Kidney (tissue), 14 donors: ENCODE measurements around the gene HMHB1. TPM values are rescaled to one million over a fixed set of nuclear protein-coding genes. Genes with fewer than 3 reads are reported as not detected.

Experiments used
- DNase-seq, 5 donors: peaks; one replicate each; pipeline ENCODE4 v3.0.0-alpha.2; 2013 to 2020
- FAIRE-seq: peaks from 2 replicates; lab custom pipeline; 2012; peaks lifted over from hg19 to GRCh38; lab: Jason Lieb, UNC
- H3K27ac ChIP-seq, 2 donors: one replicate each; pipeline ENCODE4 v1.7.0; 2013; ENCODE audit warnings: low read depth in 2 of 2, low read length in 2 of 2, inconsistent platforms in 1 of 2
- H3K27me3 ChIP-seq: one replicate; pipeline ENCODE4 v1.7.1; 2013; ENCODE audit warnings: low read length, inconsistent platforms; ENCODE audit not compliant: control insufficient read depth, insufficient read depth
- H3K36me3 ChIP-seq, 3 donors: one replicate each; pipeline versions ENCODE4 v1.7.0 to v1.7.1; 2013; ENCODE audit warnings: low read length in 3 of 3, control low read depth in 1 of 3, inconsistent platforms in 1 of 3; ENCODE audit not compliant: insufficient read depth in 3 of 3, control insufficient read depth in 2 of 3
- H3K4me1 ChIP-seq, 3 donors: one replicate each; pipeline versions ENCODE4 v1.7.0 to v1.7.1; 2013; ENCODE audit warnings: low read length in 3 of 3, inconsistent platforms in 1 of 3, low read depth in 1 of 3; ENCODE audit not compliant: control insufficient read depth in 2 of 3, insufficient read depth in 2 of 3
- H3K4me3 ChIP-seq, 3 donors: one replicate each; pipeline versions ENCODE4 v1.7.0 to v1.8.1; 2013; ENCODE audit warnings: low read length in 3 of 3, control low read depth in 1 of 3, inconsistent platforms in 1 of 3
- H3K9ac ChIP-seq, 3 donors: one replicate each; pipeline versions ENCODE4 v1.7.0 to v1.7.1; 2013; ENCODE audit warnings: low read length in 3 of 3, control low read depth in 1 of 3, inconsistent platforms in 1 of 3
- H3K9me3 ChIP-seq, 3 donors: one replicate each; pipeline versions ENCODE4 v1.7.0 to v1.7.1; 2013; ENCODE audit warnings: low read length in 3 of 3, control low read depth in 1 of 3, inconsistent platforms in 1 of 3; ENCODE audit not compliant: control insufficient read depth in 2 of 3, insufficient read depth in 1 of 3
- intact Hi-C: fragments of 100-400 bp; cut with DNase I; formaldehyde crosslinking; loops from one replicate; pipeline ENCODE4 v1.11.1; 2022
- polyA plus RNA-seq: library from polyadenylated mRNA; stranded (reverse); fragments of 350-450 nt; fragmentation: Illumina TruSeq; extraction: RNeasy Lipid Tissue Mini Kit (QIAGEN cat#74804); gene quantifications from one replicate; pipeline ENCODE4 v1.2.3, GENCODE V29; 2014; ENCODE audit warnings: low read depth, low replicate concordance; ENCODE audit not compliant: insufficient read depth
- total RNA-seq: library from RNA; stranded (reverse); fragmentation: NEBNext Ultra II Directional; extraction: Animal tissue kit (Norgen Biotek cat#: 25700); gene quantifications from one replicate; pipeline ENCODE4 v1.2.1, GENCODE V29; 2021
- TF ChIP-seq, protein P1 (sequence below): IDR thresholded peaks from 3 replicates; pipeline ENCODE4 v1.5.1; 2012; ENCODE audit warnings: mild to moderate bottlenecking, moderate library complexity, borderline replicate concordance; ENCODE audit not compliant: insufficient read depth; ENCODE audit errors: extremely low read depth
- donor health status: control.
- donor health status: control.
- donor health status: control.
- donor health status: control.
- donor health status: control.
- donor health status: DM: yes; HTN: yes; CAD: no.
- donor health status: Normal renal cell carcinoma (clear cell type).

The HMHB1 gene
- total and polyA plus RNA-seq, 2 donors from 2014 or later, result not detected

DNA sequence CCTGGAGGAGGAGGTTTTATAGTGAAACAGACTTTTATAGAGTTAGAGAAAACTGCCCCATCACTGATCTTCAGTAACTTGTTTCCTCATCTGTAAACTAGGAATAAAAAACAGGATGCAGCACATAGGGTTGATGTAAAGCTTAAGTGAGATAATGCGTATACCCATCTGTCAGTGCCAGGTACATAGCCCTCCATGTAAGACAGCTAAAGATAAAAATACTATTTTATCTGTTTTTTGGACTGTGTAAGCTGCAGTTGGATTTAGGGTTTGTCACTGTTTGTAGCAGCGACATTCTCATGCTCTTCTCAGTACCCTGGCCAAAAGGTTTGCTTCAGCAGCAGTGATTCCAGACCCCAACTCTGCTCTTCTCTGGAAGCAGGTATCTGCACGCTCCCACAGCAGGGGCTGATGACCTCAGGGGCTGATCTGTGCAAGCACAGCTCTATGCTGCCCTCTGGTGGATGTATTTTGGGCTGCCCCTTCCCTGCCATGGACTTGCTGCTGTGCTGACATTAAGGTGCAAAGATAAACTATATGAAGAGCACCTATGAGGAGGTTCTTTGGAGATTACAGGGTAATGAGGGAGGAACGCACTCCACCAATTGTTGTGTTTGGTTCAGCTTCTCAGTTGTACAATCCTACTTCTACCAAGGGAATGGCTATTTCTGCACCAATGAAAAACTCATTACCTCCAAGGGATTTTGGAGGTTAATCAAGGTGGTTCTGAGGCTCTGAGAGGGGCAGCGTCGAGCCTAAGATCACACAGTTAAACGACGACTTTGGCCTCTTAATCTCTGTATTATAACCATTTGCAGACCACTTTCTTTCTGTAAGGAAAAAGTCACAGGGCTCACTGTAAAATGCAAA, 13.1 kb downstream of the HMHB1 start:
- H3K27ac ChIP-seq, result no peak overlapping the region
- TF ChIP-seq, protein P1, sequence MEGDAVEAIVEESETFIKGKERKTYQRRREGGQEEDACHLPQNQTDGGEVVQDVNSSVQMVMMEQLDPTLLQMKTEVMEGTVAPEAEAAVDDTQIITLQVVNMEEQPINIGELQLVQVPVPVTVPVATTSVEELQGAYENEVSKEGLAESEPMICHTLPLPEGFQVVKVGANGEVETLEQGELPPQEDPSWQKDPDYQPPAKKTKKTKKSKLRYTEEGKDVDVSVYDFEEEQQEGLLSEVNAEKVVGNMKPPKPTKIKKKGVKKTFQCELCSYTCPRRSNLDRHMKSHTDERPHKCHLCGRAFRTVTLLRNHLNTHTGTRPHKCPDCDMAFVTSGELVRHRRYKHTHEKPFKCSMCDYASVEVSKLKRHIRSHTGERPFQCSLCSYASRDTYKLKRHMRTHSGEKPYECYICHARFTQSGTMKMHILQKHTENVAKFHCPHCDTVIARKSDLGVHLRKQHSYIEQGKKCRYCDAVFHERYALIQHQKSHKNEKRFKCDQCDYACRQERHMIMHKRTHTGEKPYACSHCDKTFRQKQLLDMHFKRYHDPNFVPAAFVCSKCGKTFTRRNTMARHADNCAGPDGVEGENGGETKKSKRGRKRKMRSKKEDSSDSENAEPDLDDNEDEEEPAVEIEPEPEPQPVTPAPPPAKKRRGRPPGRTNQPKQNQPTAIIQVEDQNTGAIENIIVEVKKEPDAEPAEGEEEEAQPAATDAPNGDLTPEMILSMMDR, result peak; percentile 95
- peak; percentile 74 to 88 (median 83) for DNase-seq
- no peak overlapping the region for H3K9ac ChIP-seq
- peaks cover 0 to 5% (median 0%) of the 10 kb centered on the region in 3 donors for H3K4me1 ChIP-seq
- no peaks in the 10 kb centered on the region for H3K36me3 ChIP-seq
- no peak for FAIRE-seq
- no peaks in the 10 kb centered on the region for H3K27me3 ChIP-seq
- intact Hi-C loops, result no loop called here
- H3K4me3 ChIP-seq, result no peak overlapping the region
- H3K9me3 ChIP-seq, result no peaks in the 10 kb centered on the region

DNA sequence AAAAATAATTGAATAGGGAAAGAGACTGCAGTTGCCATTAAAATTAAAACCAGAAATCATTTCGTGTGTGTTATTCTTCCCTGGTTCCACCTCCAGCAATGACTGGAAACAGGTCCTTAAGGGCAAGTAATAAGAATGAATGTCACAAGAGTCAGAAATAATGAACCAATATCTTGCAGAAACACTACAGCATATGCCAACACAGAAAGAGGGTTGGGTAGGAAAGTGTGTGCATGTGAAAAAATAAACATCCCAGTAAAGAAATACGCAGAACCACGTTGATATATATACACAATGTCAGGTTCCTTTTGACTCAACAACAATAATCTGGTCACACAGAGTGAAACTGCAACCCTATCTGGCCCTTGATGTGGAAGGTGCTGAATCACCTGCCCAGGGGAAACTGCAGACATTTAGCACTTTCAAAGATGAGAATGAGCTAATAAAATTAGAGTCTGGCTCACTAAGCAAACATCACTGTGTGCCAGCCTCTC, 15.0 kb downstream of the HMHB1 start:
- H3K9ac ChIP-seq, result no peak overlapping the region
- no peaks in the 10 kb centered on the region for H3K9me3 ChIP-seq
- peaks cover 0 to 3% (median 0%) of the 10 kb centered on the region in 3 donors for H3K4me1 ChIP-seq
- no peak for FAIRE-seq
- TF ChIP-seq, protein P1, result no peak
- H3K27ac ChIP-seq, result no peak overlapping the region
- H3K4me3 ChIP-seq, result no peak overlapping the region
- intact Hi-C loops, result no loop called here
- H3K27me3 ChIP-seq, result no peaks in the 10 kb centered on the region
- no peak for DNase-seq
- H3K36me3 ChIP-seq, result no peaks in the 10 kb centered on the region

DNA sequence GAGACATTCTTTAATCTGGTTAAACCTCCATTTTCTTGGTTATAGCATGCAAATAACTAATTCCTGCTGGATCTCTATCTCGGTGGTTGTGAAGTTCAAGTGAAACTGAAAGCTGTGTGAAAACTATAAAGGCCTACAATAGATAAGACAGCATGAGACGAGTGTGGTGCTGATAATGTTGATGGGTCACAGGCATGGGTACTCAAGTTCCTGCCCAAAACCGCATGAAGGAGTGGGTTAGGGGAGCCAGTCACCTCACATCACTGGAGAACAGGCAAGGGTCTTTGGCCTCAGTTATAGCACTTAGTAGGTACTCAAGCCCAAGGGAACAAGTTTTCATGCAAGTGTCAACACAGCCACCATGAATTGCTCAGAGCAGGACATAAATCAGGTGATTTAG, 16.7 kb downstream of the HMHB1 start:
- no peak overlapping the region for H3K4me3 ChIP-seq
- no peaks in the 10 kb centered on the region for H3K9me3 ChIP-seq
- H3K27me3 ChIP-seq, result no peaks in the 10 kb centered on the region
- no peak for DNase-seq
- intact Hi-C loops, result no loop called here
- H3K27ac ChIP-seq, result no peak overlapping the region
- H3K4me1 ChIP-seq, result peaks cover 0 to 3% (median 0%) of the 10 kb centered on the region in 3 donors
- no peak overlapping the region for H3K9ac ChIP-seq
- FAIRE-seq, result no peak
- TF ChIP-seq, protein P1, result no peak
- H3K36me3 ChIP-seq, result no peaks in the 10 kb centered on the region
